ENCODE data around the gene UBTFL1. TPM values are rescaled to one million over a fixed set of nuclear protein-coding genes. Genes with fewer than 3 reads are reported as not detected.

The UBTFL1 gene
- total RNA-seq, 1 donor = 0.21 TPM

Other genes with a start within 250 kb of the UBTFL1 start
- gene TRIM64B, start 207.5 kb upstream of the UBTFL1 start, total RNA-seq = not detected
- gene TRIM49D1, start 163.7 kb upstream of the UBTFL1 start, total RNA-seq = not detected
- not detected for gene TRIM49D2, start 161.9 kb upstream of the UBTFL1 start, total RNA-seq
- gene TRIM64, start 119.9 kb upstream of the UBTFL1 start, total RNA-seq = not detected
- gene TRIM49C, start 54.8 kb upstream of the UBTFL1 start, total RNA-seq = not detected
- gene NAALAD2, start 48.7 kb downstream of the UBTFL1 start, total RNA-seq = not detected
- gene CHORDC1, start 137.1 kb downstream of the UBTFL1 start, total RNA-seq = 74.2 TPM